Activated naive CD4-positive, alpha-beta T cell treated with anti-CD3 and anti-CD28 coated beads, Interleukin-2, amount 50 U/mL, for 24 hours (primary cell): ENCODE data around the gene MPPE1.
A peak's percentile ranks its signal among the peaks of the same experiment; 100 is the strongest.
"Not testable (repeated sequence)": the region's sequence is repeated elsewhere in the genome, so short reads cannot be mapped to it uniquely, and the experiment has no call there.

ENCODE experiments used
- H3K27ac Mint-ChIP-seq: one replicate; pipeline ENCODE4 v1.8.0; 2021; ENCODE audit warnings: mild to moderate bottlenecking, mixed read lengths
- H3K27me3 Mint-ChIP-seq: one replicate; pipeline ENCODE4 v1.8.0; 2021; ENCODE audit warnings: mixed read lengths
- H3K36me3 Mint-ChIP-seq: one replicate; pipeline ENCODE4 v1.8.0; 2021; ENCODE audit warnings: mixed read lengths
- H3K4me1 Mint-ChIP-seq: one replicate; pipeline ENCODE4 v1.8.0; 2021; ENCODE audit warnings: mixed read lengths
- H3K4me3 Mint-ChIP-seq: one replicate; pipeline ENCODE4 v1.8.0; 2021; ENCODE audit warnings: mild to moderate bottlenecking, mixed read lengths
- H3K9me3 Mint-ChIP-seq: one replicate; pipeline ENCODE4 v1.8.0; 2021; ENCODE audit warnings: mixed read lengths

MPPE1 gene

GRCh38 chr18:11857177-11857887 lies 50.8 kb downstream of the MPPE1 start:
- Mint-ChIP-seq H3K36me3 (no peaks in the 10 kb centered on the region), H3K4me1 (peaks cover 36% of the 10 kb centered on the region), H3K9me3 (no peaks in the 10 kb centered on the region), H3K27me3 (no peaks in the 10 kb centered on the region), H3K27ac (peak overlapping the region; percentile 24), H3K4me3 (no peak overlapping the region)

DNA sequence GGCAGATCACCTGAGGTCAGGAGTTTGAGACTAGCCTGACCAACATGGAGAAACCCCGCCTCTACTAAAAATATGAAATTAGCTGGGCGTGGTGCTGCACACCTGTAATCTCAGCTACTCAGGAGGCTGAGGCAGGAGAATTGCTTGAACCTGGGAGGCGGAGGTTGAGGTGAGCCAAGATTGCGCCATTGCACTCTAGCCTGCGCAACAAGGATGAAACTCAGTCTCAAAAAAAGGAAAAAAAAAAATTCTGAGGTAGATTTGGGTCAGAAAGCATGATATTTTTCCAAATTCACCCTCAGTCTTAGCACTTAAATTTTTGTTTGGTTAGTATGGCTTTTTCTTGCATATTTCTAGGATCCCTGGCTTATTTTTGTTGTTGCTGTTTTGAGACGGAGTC lies 53.6 kb downstream of the MPPE1 start:
- Mint-ChIP-seq H3K27ac (peak overlapping the region; percentile 23), H3K4me1 (peaks cover 58% of the 10 kb centered on the region), H3K4me3 (peak overlapping the region; percentile 57)
- not testable (repeated sequence) for H3K36me3 Mint-ChIP-seq, H3K9me3 Mint-ChIP-seq, H3K27me3 Mint-ChIP-seq

GRCh38 chr18:11851806-11852337 lies 56.2 kb downstream of the MPPE1 start:
- H3K4me1 Mint-ChIP-seq: peaks cover 59% of the 10 kb centered on the region
- H3K4me3 Mint-ChIP-seq: peak overlapping the region; percentile 100
- H3K36me3 Mint-ChIP-seq: peaks cover 3% of the 10 kb centered on the region
- no peaks in the 10 kb centered on the region for H3K9me3 Mint-ChIP-seq
- peak overlapping the region; percentile 100 for H3K27ac Mint-ChIP-seq
- no peaks in the 10 kb centered on the region for H3K27me3 Mint-ChIP-seq

DNA sequence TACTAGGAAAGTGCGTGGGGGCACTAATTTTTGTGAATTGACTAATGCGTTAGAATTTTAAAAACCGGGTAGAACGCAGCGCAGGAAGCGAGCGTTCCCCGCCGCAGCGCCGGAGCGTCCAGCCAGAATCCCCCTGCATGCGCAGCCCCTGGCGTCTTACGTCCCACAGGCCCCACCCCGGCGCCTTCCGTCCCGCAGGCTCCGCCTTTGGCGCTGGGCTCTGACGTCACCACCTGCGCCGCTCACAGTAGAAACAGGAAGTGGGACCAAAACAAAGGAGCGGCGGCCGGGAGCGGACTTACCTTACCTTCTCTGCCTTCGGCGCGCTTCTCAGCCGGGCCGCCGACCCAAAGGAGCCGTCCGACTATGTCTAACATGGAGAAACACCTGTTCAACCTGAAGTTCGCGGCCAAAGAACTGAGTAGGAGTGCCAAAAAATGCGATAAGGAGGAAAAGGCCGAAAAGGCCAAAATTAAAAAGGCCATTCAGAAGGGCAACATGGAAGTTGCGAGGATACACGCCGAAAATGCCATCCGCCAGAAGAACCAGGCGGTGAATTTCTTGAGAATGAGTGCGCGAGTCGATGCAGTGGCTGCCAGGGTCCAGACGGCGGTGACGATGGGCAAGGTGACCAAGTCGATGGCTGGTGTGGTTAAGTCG lies 56.8 kb downstream of the MPPE1 start, which contains the start of gene CHMP1B:
TSS of gene CHMP1B (plus strand) at position 268 of the 660 bp plus-strand sequence. CDS start at position 367, 99 bp downstream.
- Mint-ChIP-seq H3K27me3 (no peaks in the 10 kb centered on the region), H3K36me3 (peaks cover 3% of the 10 kb centered on the region), H3K9me3 (no peaks in the 10 kb centered on the region), H3K4me3 (peak within 1 kb of the TSS; percentile 100), H3K27ac (peak within 1 kb of the TSS; percentile 100), H3K4me1 (peaks cover 59% of the 10 kb centered on the region)

GRCh38 chr18:11850821-11851145 lies 57.3 kb downstream of the MPPE1 start:
- peak overlapping the region; percentile 100 for H3K4me3 Mint-ChIP-seq
- H3K27me3 Mint-ChIP-seq: no peaks in the 10 kb centered on the region
- peaks cover 3% of the 10 kb centered on the region for H3K36me3 Mint-ChIP-seq
- H3K27ac Mint-ChIP-seq: peak overlapping the region; percentile 100
- peaks cover 59% of the 10 kb centered on the region for H3K4me1 Mint-ChIP-seq
- no peaks in the 10 kb centered on the region for H3K9me3 Mint-ChIP-seq

DNA sequence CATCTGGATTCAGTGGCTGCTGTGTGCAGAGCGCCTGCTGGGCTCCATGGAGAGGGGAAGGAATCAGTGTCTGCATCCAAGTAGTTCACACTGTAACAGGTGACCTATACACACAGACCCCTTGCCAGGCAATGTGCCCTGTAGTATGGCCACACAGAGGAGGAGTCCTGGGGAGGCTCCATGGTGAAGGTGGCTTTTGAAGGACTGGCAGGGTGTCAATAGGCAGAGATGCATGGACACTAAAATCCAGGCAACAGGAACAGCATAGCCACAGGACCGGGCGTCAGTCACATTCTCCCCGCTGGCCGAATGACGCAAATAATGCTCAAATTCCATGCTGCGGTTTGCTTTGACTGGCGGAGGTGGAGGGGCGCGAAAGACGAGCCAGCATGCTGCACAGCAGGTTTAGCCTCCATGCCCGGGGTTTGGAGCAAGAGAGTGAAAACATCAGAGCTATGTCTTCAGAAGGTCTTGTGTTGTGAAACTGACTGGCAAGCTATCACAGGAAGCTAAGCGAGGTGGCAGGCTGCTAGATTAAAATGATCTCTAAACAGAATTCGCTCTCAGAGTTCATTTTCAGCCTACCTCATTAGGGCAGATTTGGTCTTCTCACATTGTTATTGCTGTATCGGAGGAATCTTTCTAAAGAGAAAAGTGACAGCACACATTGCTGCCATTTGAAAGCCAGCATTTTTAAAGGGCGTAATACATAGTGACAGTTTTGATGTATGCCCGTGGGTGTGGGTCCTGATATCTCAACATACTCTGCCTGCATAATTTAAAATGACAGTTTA lies 58.1 kb downstream of the MPPE1 start:
- peak overlapping the region; percentile 100 for H3K27ac Mint-ChIP-seq
- H3K36me3 Mint-ChIP-seq: peaks cover 3% of the 10 kb centered on the region
- no peaks in the 10 kb centered on the region for H3K9me3 Mint-ChIP-seq
- peak overlapping the region; percentile 100 for H3K4me3 Mint-ChIP-seq
- peaks cover 55% of the 10 kb centered on the region for H3K4me1 Mint-ChIP-seq
- no peaks in the 10 kb centered on the region for H3K27me3 Mint-ChIP-seq

GRCh38 chr18:11849279-11849678 lies 58.8 kb downstream of the MPPE1 start:
- H3K36me3 Mint-ChIP-seq: peaks cover 3% of the 10 kb centered on the region
- H3K27me3 Mint-ChIP-seq: no peaks in the 10 kb centered on the region
- peaks cover 48% of the 10 kb centered on the region for H3K4me1 Mint-ChIP-seq
- H3K9me3 Mint-ChIP-seq: no peaks in the 10 kb centered on the region
- no peak overlapping the region for H3K27ac Mint-ChIP-seq
- peak overlapping the region; percentile 36 for H3K4me3 Mint-ChIP-seq

GRCh38 chr18:11847811-11848210 lies 60.3 kb downstream of the MPPE1 start:
- Mint-ChIP-seq H3K27me3 (no peaks in the 10 kb centered on the region), H3K27ac (no peak overlapping the region), H3K9me3 (no peaks in the 10 kb centered on the region), H3K36me3 (peaks cover 3% of the 10 kb centered on the region), H3K4me3 (no peak overlapping the region), H3K4me1 (peaks cover 34% of the 10 kb centered on the region)

- no peaks in the 10 kb centered on the region for H3K27me3 Mint-ChIP-seq
- H3K36me3 Mint-ChIP-seq: no peaks in the 10 kb centered on the region
- H3K27ac Mint-ChIP-seq: no peak overlapping the region
- no peaks in the 10 kb centered on the region for H3K9me3 Mint-ChIP-seq
- H3K4me3 Mint-ChIP-seq: no peak overlapping the region
- H3K4me1 Mint-ChIP-seq: peaks cover 18% of the 10 kb centered on the region
Measured at GRCh38 chr18:11845654-11846053, 62.5 kb downstream of the MPPE1 start.

- Mint-ChIP-seq H3K36me3 (no peaks in the 10 kb centered on the region), H3K27me3 (no peaks in the 10 kb centered on the region), H3K27ac (no peak overlapping the region), H3K9me3 (no peaks in the 10 kb centered on the region), H3K4me3 (no peak overlapping the region), H3K4me1 (peaks cover 6% of the 10 kb centered on the region)
Measured at GRCh38 chr18:11844436-11844835, 63.7 kb downstream of the MPPE1 start.

- H3K4me1 Mint-ChIP-seq: no peaks in the 10 kb centered on the region
- no peak overlapping the region for H3K4me3 Mint-ChIP-seq
- H3K36me3 Mint-ChIP-seq: no peaks in the 10 kb centered on the region
Measured at GRCh38 chr18:11842562-11842961, 65.6 kb downstream of the MPPE1 start.

GRCh38 chr18:11840493-11840892 lies 67.6 kb downstream of the MPPE1 start:
- Mint-ChIP-seq H3K4me3 (no peak overlapping the region), H3K27ac (no peak overlapping the region), H3K9me3 (no peaks in the 10 kb centered on the region), H3K27me3 (no peaks in the 10 kb centered on the region), H3K4me1 (no peaks in the 10 kb centered on the region), H3K36me3 (no peaks in the 10 kb centered on the region)

More at GRCh38 chr18:11842562-11842961, 65.6 kb downstream of the MPPE1 start:
- Mint-ChIP-seq H3K9me3 (no peaks in the 10 kb centered on the region), H3K27ac (no peak overlapping the region), H3K27me3 (no peaks in the 10 kb centered on the region)

- H3K27ac Mint-ChIP-seq: no peak overlapping the region
- no peaks in the 10 kb centered on the region for H3K27me3 Mint-ChIP-seq
- no peaks in the 10 kb centered on the region for H3K9me3 Mint-ChIP-seq
- H3K36me3 Mint-ChIP-seq: no peaks in the 10 kb centered on the region
- no peaks in the 10 kb centered on the region for H3K4me1 Mint-ChIP-seq
- no peak overlapping the region for H3K4me3 Mint-ChIP-seq
Measured at GRCh38 chr18:11839556-11839955, 68.6 kb downstream of the MPPE1 start.

GRCh38 chr18:11834772-11835171 lies 73.3 kb downstream of the MPPE1 start:
- Mint-ChIP-seq H3K9me3 (no peaks in the 10 kb centered on the region), H3K4me3 (no peak overlapping the region), H3K27me3 (no peaks in the 10 kb centered on the region), H3K36me3 (peaks cover 3% of the 10 kb centered on the region), H3K27ac (no peak overlapping the region), H3K4me1 (no peaks in the 10 kb centered on the region)
